GM18498 (cell line): ENCODE measurements around the gene FKBP2.

ENCODE experiments used
- ATAC-seq: cut with Tn5 transposase; IDR thresholded peaks from one replicate; pipeline ENCODE4 v1.9.1; 2021; ENCODE audit warnings: mild to moderate bottlenecking, moderate library complexity; ENCODE audit not compliant: unreplicated experiment

Gene FKBP2

GRCh38 chr11:64232182-64232966 lies 8.5 kb upstream of the FKBP2 start:
- no peak for ATAC-seq

DNA sequence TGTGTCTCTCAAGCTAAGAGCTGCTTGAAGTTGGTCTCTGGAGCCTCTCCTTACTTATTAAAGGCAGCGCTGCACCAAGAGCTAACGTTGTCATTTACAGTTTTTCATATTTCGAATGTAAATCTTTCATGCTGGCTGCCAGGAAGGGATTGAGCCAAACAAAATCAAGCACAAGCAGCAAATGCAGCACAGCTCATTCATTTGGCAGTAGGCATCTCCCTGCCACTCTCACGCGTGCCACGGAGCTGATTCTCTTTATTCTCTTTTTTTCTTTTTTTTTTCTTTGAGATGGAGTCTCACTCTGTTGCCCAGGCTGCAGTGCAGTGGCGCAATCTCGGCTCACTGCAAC lies 8.0 kb upstream of the FKBP2 start:
- ATAC-seq: no peak

GRCh38 chr11:64233913-64234586 lies 6.8 kb upstream of the FKBP2 start, which contains the start of gene VEGFB:
TSS of gene VEGFB (plus strand) at chr11:64234584. CDS start at chr11:64234834, 250 bp downstream.
- ATAC-seq: peak; percentile 47

- ATAC-seq: peak; percentile 29
Measured at GRCh38 chr11:64234647-64235379, 6.1 kb upstream of the FKBP2 start.

DNA sequence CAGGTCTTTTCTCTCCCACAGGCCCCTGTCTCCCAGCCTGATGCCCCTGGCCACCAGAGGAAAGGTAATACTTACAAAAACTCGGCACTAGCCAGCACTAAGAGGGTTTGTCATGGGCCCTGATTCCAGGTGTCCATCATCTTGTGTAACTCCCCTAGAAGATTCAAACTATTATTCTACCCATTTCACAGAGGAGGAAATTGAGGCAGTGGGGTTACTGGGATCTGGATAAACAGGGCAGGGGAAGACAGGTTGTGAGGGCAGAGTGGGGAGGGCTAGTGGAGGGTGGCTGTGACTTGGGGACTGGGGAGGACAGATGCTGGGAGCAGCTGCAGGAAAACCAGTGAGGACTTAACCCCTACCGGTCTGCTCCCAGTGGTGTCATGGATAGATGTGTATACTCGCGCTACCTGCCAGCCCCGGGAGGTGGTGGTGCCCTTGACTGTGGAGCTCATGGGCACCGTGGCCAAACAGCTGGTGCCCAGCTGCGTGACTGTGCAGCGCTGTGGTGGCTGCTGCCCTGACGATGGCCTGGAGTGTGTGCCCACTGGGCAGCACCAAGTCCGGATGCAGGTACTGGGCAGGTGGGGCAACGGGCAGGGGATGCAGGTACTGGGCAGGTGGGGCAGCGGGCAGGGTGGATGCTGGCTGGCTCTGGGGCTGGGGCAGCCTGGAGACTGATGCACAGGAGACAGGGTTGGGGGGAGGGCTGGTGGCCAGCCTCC lies 5.3 kb upstream of the FKBP2 start:
- no peak for ATAC-seq

- no peak for ATAC-seq
Measured at GRCh38 chr11:64237484-64237951, 3.4 kb upstream of the FKBP2 start.

DNA sequence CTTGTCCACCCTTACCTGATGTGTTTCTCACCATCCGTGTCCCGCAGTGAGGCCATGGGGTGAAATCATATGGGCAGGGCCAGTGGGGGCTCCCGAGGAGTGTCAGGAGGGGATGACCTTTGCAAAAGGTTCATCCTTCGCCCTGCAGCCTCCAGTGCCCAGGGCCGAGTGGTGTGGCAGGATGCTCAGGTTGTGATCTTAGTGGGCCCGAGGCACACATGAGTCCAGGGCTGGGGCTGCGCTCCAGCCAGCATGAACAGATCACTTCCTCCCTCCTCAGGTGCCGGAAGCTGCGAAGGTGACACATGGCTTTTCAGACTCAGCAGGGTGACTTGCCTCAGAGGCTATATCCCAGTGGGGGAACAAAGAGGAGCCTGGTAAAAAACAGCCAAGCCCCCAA lies 2.8 kb upstream of the FKBP2 start:
- ATAC-seq: no peak

- no peak for ATAC-seq
Measured at GRCh38 chr11:64238999-64239398, 1.9 kb upstream of the FKBP2 start.

DNA sequence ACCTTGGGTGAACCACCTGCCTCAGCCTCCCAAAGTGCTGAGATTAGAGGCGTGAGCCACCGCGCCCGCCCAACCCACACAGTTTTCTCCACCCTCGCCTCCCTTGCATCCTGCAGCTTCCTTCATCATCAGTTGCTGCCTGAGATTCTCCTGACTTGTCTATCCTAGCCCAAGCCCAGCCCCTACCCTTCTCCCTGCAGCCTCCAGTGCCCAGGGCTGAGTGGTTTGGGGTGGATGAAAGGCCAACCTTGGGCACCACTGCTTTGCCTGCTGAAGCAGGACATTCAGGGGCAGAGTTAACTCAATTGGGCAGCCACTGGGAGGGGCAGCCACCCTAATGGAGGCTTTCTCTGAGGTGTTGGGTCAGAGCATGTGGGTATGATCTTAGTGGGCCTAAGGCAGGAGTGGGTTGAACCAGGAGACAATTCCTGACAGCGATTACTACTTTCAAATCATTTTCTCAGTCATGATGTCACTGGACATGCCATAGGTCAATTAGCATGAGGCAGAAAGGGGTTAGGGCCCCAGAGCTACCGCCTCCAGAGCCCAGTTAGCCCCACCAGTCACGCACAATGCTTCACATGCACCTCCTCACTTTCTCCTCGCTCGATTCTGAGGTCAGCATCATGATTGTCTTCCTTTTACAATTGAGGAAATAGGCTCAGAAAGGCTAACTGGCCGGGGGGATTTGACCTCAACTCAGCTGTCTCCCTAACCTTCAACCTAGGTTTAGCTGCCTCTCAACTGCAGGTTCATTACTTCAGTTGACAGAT lies 1.0 kb upstream of the FKBP2 start:
- ATAC-seq: no peak

GRCh38 chr11:64241241-64241490 lies 271 bp downstream of the FKBP2 start:
- ATAC-seq: peak; percentile 72

DNA sequence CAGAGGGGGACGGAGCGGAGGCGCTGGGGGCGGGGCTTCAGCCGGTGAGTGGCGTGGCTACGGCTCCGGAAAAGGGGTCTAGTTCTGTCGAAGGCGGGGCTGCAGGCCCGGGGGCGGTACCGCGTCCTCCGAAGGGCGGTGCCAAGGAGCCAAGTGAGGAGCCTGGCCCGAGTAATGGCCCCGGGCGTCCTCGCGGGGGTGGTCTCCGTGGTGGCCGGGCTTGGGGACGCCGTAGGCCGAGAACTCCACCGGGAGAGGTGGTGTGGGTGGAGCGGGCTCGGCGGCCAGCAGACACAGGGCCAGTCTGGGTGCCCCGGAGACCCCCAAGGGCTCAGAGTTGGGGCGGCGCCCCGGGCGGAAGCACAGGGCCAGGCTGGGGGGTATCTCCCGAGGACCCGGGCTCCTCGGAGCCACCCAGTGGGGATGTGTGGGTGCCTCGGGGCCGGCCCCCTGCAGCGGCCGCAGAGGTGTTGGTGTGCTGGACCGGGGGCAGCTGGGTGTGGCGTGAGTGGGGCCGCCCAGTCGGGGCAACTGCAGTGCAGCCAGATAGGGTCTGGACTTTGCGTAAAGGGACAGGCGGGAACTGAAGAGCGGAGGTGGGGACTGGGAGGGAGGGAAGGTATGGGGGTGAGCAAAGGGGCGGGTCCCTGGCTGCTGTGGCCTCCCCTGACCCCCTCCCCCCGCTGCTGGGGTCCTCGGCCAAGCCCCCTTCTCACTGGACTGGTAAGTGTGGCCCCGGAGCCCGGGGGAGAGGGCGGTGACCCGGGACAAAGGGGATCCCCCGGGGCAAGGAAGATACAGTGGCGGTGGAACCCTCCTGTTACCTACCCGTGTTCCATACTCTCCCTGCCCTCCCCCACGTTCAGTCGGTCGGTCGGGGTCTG lies 838 bp downstream of the FKBP2 start:
- peak; percentile 12 for ATAC-seq

- no peak for ATAC-seq
Measured at GRCh38 chr11:64243236-64243854, 2.5 kb downstream of the FKBP2 start.

DNA sequence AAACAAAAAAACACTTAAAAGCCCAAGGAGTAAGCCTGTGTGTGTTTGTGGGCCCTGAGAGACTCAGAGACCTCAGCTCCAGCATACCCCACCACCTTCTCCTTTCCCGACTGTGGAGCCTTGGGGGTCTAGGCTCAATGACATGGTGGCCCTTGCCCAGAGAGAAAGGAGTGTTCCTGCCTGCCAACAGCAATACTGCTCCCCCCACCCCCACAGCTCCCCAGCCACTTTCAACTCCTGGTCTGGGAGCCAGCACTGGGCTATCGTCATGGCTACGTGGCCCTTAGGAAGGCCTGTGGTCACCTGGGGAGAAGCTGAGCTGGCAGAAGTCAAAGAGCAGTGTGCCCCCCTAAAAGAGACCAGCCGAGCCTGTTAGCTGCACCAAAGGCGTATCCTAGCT lies 3.2 kb downstream of the FKBP2 start:
- no peak for ATAC-seq

DNA sequence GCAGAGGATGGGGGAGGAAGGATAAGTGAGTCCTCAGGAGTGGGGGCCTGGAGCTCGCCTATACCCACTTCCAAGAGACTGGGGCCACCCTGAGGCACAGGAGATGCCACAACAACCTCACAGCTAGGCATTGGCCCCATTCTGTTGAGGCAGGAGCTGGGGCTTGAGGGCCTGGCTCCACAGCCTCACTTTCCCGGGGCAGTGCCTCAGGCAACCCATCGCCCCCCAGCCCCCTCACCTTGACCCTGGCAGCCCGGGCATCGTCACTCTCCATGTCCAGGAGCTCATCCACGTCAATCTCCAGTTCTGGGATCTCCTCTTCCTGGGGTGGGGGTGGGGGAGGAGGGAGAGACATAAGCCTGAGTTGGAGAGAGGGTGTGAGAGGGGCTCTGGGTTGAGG lies 4.1 kb downstream of the FKBP2 start:
- ATAC-seq: no peak

DNA sequence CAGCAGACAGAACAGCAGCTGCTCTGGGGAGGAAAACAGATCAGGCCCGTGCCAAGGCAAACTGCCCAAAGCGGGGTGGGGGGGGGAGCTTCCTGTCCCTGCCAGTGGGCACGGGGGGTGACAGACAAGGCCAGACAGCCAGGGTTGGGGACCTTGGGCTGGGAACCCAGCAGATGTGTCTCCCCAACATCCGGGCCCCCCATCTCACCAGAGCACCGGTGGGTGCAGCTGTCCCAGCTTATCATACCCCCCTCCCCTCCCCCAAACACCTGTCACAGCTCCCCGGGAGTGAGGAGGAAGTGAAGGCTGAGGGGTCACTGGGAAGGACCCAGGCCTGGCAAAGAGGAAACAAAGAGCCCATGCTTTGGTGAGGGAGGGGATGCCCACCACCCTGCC lies 4.5 kb downstream of the FKBP2 start:
- no peak for ATAC-seq

GRCh38 chr11:64245797-64246620 lies 5.1 kb downstream of the FKBP2 start:
- no peak for ATAC-seq

DNA sequence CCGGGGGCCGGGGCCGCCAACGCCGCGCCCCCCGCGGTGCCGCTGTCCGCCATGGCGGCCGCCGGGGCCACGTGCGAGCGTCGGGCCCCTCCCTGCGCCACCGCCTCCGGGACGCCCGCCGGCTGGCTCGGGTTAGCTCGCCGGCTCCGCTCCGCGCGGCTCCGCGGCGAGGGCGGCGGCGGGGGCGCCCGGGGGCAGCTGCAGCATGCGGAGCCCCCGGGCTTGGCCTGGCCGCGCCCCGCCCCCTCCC lies 5.7 kb downstream of the FKBP2 start:
- ATAC-seq: peak; percentile 19

GRCh38 chr11:64246871-64247728 lies 6.2 kb downstream of the FKBP2 start, which contains the start of gene PPP1R14B:
TSS of gene PPP1R14B (minus strand) at chr11:64246943. CDS start at chr11:64246673, 270 bp downstream.
- peak; percentile 41 for ATAC-seq
